HG02763 (cell line): ENCODE data around the gene HOXD12.

Source experiments
- ATAC-seq: cut with Tn5 transposase; IDR thresholded peaks from one replicate; pipeline ENCODE4 v1.9.1; 2021; ENCODE audit warnings: mild to moderate bottlenecking, moderate library complexity; ENCODE audit not compliant: unreplicated experiment

The HOXD12 gene

GRCh38 chr2:176118601-176119339 lies 19.2 kb downstream of the HOXD12 start:
- no peak for ATAC-seq

DNA sequence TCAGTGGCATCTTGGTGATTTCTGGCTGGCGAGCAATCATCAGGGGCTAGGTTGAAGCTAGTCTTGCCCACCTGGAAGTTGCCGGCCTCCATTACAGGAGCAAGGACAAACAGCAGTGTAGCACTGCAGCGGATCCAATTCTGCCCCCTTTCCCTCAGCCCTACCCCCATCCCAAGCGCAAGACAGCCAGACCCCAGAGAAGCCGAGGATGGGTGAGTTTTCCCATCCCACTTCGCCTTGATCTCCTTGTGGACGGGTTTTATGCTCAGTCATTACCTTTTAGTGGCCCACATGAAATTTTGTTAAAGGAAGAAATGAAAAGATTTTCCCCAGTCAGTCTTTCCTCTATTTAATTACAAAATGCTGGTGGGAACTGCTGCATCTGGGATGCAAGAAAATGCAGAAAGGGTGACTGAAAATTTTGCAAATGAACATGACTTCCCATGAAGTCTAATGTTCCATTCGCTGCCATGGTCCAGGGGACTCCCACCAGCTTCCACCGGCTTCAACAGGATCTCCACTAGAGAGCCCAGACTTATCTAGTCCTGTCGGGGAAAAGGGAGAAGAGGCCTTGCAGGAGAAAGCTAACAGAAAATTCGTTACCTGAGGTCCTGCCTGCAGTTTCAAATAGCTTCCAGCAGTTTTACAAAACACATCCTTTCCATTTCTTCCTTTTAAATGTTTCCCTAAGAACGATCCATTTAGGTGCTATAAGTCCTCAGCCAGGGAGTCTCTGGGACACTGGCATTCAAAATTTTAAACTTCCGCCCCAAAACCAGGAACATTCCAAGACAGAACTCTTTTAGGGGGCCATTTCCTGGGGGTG lies 21.0 kb downstream of the HOXD12 start:
- ATAC-seq: no peak

- no peak for ATAC-seq
Measured at GRCh38 chr2:176121190-176122051, 21.8 kb downstream of the HOXD12 start.

DNA sequence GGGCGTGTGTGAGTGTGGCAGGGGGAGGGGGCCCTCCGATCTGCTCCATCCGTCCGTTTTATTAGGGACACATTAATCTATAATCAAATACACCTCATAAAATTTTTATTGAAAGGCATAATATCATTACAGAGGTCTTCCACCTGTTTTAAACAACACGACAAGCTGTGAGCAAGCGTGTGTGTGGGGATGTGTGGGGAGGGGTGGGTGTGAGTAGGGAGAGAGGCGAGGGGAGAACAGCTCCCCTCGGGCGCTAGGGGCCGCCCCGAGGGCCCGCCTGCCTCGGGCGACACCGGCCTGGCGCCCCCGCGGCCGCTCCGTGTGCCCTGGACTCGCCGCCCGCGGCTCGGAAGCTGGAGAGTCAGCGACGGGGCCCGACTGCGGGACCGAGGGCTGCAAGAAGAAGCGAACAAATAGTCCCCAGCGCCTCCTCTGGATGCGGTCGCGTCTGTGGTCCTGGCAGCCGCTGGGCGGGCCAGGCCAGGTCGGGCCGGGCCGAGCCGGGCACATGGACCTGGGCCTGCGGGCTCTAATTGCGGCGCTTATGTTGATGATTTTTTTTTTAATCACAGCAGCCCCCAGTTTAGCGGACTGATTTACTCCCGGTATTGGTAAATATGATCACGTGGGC lies 22.6 kb downstream of the HOXD12 start:
- ATAC-seq: no peak

- no peak for ATAC-seq
Measured at GRCh38 chr2:176122683-176123410, 23.3 kb downstream of the HOXD12 start, which contains the start of gene HOXD9. Gene HOXD9, plus strand, starts transcription at chr2:176122719. Its CDS starts 50 bp downstream, at chr2:176122769.

DNA sequence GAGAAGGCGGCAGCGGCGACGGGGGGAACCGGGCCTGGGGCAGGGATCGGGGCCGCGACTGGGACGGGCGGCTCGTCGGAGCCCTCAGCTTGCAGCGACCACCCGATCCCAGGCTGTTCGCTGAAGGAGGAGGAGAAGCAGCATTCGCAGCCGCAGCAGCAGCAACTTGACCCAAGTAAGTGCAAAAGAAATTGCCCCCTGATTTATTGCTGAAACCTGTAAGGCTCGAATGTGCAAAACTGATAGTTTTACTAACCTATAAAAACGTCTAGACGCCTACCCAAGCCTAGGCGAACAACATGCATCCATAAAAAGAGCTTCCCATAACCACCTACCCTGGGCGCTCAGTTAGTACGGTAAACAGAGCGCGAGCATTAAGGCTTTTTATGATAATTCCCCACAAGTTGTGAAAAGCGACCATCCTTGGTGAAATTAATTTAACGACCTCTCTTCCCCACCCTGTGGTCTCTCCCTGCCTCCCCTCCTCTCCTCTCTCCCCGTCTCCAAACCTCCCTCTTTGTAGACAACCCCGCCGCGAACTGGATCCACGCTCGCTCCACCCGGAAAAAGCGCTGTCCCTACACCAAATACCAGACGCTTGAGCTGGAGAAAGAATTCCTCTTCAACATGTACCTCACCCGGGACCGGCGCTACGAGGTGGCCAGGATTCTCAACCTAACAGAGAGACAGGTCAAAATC lies 24.0 kb downstream of the HOXD12 start:
- no peak for ATAC-seq

DNA sequence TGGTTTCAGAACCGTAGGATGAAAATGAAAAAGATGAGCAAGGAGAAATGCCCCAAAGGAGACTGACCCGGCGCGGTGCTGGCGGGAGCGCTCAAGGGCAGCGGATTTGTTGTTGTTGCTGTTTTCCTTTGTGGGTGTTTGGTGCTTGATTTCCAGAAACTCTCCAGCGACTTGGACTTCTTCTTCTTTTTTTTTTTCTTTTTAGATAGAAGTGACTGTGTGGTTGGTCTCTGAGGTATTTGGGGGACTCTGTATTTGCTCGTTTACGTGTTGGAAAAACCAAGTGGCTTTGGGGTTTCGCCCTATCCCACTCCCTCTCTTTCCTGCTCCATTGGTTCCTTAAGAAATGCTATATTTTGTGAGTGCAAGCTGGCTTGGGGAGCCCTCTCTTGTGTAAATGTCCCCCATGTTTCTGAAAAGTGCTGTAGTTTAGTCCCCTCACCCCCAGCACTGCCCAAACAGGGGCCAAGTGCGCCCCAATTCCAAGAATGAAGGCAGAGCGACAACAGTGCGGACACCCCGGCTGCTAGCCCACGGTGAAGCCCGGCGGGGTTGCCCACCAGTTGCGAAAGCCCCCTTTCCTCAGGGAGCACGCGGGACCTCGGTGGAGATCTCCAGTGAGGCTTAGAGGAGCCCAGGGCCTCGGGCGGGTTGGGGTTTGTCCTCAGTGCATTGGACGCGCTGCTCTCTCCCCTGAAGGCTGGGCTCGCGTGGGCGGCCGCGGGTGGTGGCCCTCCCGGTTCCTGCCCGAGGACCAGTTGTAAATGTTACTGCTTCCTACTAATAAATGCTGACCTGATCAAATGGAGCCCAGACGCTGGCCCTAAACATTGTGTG lies 24.7 kb downstream of the HOXD12 start:
- ATAC-seq: no peak

DNA sequence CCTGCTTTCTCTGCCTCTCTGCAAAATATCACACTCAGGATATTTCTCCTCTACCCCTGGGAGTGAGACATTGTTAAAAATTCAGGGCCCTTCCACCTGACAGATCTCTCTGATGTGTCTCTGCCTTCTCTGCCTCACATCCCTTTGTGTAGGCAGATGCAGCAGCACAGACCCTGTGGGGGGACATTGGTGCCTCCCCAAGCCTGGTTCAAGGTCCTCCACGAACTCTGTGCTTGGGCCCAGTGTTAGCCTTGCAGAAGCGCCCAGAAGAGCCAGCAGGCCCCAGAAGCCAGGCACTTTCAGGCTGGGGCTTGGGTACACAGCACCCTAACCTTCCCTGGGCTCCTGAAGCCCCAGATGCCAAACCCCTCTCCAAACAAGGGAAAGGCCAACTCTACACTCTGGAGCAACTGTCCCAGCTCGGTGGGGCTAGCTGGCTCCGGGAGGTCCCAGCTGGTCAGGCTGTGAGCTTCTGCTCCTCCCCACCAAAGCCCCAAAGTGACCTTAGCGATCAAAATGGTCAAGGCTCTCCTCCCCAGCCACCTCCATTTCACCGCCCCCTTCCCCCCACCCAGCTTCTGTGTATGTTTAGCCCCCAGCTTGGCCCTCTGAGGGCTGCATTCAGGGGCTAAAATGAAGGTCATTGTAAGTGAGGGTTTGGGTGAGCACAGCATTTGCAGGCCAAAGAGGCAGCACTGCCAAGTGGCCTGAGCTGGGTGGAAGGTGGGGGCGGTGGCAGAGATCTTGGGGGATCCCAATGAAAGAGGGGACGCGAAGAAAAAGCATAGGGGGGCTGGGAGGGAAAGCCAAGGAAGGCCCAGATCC lies 25.6 kb downstream of the HOXD12 start:
- ATAC-seq: no peak

DNA sequence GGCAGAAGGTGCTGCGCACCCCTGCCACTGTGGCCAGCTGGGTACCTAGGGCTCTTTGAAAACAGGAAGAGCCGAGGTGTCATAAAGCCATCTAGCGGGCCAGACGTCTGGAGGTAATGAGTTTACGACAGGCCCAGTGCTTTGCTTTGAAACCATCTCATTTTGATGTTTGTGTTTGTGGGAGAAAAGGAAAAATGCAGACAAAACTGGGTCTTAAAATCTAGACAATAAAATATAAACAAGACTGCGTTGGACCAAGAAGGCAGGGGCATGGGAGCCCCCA lies 26.1 kb downstream of the HOXD12 start:
- no peak for ATAC-seq

- no peak for ATAC-seq
Measured at GRCh38 chr2:176126929-176127773, 27.6 kb downstream of the HOXD12 start.

GRCh38 chr2:176127774-176128072 lies 28.1 kb downstream of the HOXD12 start:
- no peak for ATAC-seq

DNA sequence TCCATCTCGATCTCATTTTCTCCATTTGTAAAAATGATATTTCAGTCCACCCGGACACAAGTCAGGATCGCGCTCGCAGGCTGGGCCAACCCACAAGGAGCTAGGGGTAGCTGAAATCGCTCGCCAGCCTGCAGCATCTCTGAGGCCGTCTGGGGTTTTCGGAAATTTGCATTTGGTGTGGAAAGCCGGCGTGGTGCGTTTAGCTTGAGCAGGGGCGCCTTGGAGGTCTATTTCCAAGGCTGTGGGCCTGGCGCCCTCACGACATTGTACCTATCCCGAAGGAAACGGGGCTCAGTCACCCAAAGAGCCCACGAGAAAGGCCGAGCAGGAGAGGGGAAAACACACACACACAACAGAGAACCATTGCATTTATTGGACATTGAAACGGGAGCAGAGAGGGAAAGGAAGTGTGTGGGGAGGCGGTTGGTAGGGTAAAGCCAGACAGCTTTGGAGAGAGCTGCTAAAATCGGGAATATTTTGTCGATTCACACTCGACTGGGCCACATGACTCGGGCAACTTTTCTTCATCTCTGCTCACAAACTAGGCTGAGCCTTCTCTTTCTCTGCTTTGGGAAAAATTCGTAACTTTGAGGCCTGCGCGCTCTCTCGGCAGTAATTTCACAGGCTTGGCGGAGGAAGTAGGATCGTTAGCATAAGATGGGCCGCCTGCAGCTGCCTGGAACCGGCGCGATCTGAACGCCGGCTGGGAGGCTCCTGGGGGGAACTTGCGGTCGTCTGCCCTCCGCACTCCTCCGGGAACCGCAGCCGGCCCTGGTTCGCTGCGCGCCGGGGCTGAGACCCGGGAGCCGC lies 28.8 kb downstream of the HOXD12 start:
- ATAC-seq: no peak

DNA sequence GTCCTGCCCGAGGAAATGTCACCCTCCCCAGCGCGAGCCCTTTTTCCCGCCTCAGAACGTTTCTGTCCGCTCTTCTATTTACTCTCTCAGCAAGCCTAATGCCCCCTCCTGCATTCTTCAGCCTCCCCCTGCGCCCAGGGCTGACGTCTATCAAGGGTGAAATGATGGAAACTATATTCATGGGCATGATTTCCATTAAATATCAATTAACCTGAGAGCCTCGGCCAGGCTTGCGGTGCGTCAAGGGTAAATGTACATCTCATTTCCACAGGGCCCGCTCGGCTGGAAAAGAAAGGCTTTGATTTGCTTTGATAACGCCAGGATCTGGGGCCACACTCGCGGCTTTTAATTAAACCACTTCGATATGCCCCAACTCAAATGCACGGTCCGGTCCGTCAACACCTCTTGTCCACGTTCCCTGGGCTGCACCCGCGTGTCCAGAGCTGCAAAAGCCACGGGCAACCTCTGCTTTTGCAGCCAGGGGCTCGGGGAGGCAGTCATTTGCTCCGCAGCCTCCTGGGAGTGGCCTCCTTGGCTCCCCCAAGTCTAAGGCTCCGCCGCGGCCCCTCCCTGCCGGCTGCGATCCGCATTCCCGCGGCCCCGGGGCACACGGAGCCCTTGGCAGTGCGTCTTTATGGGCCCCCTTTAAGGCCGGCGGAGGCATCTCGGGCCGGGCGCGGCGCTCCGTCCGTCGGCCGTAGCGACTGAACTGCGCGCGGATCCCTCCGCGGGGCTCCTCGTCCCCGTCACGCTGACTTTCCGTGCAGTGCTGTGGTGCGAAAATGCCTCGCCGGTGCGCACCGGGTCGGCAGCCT lies 29.6 kb downstream of the HOXD12 start, which contains the start of gene HOXD8:
Gene HOXD8, plus strand, starts transcription at position 724 of the 815 bp plus-strand sequence. CDS start 662 bp downstream, outside the sequence.
- no peak for ATAC-seq

GRCh38 chr2:176129813-176130146 lies 30.2 kb downstream of the HOXD12 start:
- no peak for ATAC-seq

GRCh38 chr2:176130147-176130956 lies 30.8 kb downstream of the HOXD12 start:
- no peak for ATAC-seq
